Measurements from ENCODE around the gene ENTPD5.
"Not testable (repeated sequence)": the region's sequence is repeated elsewhere in the genome, so short reads cannot be mapped to it uniquely, and the experiment has no call there.

Gene ENTPD5

DNA sequence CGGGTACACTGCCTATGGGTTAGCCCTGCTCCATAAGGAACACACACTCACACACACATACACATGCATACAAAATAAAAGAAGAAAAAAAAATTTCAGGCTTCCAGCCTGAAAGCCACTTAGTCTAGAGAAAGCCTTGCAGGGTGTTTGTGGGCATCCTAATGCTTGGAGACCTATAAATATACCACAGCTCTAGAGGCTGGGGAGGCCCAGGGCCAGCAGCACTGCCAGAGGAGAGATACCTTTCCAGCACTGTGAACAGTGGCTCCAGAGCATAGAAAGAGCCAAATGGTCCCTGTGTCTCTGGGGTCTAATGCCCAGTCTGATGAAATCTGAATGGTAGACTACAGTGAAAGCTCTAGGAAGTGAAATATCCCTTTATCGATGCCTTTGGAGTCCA is 82.1 kb downstream of the ENTPD5 start:
- DNase-seq, result no peak

DNA sequence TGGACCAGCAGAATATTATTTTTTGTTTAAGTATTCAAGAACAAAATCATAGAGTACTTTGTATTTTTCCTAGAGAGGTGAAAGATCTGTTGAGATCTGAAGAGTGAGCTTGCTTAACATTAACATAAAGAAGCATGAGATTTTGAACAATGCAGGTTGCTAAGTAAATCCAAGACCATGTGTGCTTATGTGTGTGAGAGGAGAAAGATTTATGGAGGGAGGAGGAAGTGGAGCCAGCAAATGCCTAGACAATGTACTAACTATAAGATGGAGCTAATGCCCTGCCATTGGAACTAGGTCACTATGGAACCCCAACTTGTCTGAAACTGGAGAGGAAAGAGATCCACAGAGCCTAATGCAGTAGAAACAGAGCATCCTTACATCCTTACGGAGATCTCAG is 82.5 kb downstream of the ENTPD5 start:
- DNase-seq, result no peak

DNA sequence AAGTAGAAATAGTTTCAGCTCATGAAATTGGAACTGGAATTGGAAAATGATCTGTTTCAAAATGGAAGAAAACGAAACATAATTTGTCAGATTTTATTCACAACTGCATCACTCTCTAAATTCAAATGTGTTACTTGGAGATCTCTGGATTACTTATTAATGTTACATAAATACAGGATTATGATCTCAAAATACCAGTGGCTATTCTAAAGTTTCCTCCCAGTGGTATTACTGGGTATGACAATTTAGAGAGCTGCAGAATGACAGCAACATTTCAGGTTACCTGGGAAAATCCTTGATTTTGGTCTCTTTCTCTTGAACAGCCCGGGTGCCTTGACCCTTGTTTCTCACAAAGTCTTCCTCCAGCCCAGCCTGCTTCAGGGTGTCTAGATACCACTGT is 83.4 kb downstream of the ENTPD5 start:
- DNase-seq, result no peak

DNA sequence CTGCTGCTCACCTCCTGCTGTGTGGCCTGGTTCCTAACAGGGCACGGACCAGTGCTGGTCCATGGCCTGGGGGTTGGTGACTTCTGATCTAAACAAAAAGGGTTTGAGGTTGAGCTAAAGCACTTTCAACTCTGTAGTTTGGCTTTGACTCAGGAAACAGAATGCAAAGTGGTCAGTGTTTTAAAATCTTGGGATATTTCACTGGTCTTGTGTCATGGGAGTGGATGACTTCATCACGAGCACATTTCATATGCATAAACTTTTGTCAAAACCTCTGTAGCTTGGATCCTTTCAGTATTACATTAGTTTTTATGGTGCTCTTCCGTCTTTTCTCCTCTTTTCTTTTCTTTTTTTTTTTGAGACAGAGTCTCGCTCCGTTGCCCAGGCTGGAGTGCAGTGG is 94.8 kb downstream of the ENTPD5 start:
- DNase-seq, result no peak

DNA sequence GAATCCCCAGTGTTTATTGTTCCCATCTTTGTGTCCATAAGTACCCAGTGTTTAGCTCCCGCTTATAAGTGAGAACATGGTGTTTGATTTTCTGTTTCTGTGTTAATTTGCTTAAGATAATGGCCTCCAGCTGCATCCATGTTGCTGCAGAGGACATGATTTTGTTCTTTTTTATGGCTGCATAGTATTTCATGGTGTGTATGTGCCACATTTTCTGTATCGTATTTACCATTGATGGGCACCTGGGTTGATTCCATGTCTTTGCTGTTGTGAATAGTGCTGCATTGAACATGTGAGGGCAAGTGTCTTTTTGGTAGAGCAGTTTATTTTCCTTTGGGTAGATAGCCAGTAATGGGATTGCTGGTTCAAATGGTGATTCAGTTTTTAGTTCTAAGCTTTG is 99.6 kb downstream of the ENTPD5 start:
- DNase-seq, result not testable (repeated sequence)

DNA sequence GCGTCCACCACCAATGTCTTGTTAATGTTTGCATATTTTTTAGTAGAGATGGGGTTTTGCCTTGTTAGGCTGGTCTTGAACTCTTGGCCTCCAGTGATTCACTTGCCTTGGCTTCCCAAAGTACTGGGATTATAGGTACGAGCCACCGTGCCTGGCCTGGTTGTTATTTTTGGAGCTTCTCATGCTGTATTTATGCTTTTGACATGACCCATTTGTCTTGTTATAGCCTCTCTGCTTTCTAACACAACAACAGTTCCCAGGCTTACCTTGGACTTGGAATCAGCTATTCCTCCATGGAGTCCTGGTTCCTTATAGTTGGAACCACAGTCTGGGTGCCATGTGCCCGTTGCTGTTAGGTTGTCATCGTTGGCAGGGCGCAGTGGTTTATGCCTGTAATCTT is 102.8 kb downstream of the ENTPD5 start:
- no peak for DNase-seq

DNA sequence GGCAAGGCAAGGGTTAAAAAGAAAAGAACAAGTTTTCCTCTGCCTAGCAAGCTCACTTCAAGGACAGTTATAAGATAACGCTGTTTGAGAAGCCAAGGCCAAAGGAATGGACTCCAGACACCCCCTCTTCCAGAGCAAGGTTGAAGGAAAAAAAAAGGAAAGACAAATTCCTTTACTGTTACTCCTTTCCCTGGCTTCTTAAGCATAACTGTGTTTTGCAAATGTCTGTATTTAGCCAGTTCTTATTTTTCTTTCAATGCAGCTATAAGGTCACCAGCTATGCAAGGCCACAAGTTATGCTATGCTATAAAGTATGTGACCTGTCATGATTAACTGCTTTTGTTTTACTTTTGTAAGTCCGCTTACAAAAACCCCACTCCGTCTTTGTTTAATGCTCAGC is 105.8 kb downstream of the ENTPD5 start:
- no peak for DNase-seq

DNA sequence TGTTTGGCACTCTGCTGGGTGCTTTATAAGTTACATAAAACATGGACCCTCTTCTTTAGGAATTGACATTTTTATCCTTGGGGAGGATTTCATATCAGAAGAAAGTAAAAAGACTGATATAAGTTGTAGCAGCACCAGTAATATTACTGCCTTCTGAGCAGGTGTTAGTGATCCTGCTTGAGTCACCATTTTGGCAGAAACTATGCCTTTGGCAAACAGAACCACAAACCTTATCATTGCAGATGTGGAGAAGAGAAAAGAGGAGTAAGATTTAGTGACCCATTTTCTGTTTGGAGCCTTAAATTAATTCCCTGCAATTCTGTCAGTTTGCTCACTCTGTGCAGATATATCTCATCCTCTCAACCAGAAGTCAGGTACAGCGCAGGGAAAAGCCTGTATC is 109.4 kb downstream of the ENTPD5 start:
- DNase-seq, result no peak

All from NCI-H1105 (cell line).